ENCODE results near the gene CAPN10.

CAPN10 gene

DNA sequence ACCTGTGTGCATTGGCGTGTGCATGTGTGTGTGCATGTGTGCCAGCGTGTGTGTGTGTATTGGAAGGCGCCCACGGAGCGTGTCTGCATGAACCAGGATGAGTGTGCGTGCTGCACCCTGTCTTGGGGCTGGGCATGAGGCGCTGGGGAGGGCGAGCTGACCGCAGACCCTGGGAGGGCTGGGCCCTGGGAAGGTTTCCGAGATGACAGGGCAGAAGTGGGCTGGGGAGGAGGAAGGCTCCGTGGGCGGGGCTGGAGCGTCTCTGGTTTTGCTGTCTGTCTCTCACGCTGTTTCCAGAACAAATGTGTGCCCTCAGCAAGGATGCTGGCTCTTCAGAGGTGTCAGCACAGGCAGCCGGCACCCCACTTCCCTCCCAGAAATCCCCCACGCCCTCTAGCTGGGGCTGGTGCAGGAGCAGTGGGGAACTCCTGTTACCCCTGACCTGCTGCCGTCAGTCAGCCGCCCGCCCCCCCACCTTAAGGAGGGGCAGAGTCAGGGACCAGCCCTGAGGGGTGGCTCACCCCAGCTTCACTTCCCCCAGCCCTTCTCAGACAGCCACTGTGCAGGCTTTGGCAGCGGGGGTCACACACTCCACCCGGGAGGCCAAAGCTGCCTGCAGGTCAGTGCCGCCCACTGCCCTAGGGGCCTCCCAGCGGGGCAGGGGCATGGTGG, 38.6 kb downstream of the CAPN10 start, which contains the start of gene GPR35:
GPR35 (plus strand) TSS at position 531 of the 672 bp plus-strand sequence. CDS start 4,473 bp downstream, outside the sequence.
- DNase-seq (ENCODE audit: low spot score): peak; percentile 37

DNA sequence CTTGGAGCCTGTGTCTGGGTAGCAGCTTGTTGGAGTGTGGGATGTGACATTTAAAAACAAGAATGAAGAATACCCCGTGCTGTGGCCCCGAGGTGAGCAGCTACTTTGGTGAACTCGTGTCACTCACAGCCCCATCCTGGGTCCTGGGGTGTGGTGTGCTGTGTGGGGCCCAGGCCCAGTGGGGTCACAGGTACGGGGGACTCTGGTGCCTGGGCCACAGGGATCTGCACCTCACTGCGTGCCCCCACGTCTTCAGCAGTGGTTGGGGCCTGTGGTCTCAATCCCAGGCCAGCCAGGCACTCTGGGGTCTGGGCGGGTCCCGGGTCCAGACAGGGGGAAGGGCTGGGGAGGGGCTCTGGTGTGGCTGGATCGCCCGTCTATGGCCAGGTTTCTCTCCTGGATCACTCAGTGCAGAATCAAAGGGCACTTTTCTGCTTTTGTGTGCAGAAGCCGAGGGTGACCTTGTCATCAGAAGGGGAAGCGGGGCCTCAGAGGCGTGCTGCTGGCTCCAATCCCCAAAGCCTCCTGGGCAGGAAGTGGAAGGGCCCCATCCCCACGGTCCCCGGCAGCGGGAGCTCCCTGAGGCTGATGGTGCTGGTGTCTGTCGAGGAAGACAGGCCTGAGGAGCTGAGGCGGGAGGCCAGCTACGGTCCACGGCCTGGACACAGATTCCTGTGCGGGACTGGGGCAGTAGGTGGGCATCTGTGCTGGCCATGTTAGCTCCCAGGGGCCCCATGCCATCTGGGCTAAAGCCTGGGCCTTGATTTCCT, 40.2 kb downstream of the CAPN10 start:
- peak; percentile 40 for DNase-seq (ENCODE audit: low spot score)

DNA sequence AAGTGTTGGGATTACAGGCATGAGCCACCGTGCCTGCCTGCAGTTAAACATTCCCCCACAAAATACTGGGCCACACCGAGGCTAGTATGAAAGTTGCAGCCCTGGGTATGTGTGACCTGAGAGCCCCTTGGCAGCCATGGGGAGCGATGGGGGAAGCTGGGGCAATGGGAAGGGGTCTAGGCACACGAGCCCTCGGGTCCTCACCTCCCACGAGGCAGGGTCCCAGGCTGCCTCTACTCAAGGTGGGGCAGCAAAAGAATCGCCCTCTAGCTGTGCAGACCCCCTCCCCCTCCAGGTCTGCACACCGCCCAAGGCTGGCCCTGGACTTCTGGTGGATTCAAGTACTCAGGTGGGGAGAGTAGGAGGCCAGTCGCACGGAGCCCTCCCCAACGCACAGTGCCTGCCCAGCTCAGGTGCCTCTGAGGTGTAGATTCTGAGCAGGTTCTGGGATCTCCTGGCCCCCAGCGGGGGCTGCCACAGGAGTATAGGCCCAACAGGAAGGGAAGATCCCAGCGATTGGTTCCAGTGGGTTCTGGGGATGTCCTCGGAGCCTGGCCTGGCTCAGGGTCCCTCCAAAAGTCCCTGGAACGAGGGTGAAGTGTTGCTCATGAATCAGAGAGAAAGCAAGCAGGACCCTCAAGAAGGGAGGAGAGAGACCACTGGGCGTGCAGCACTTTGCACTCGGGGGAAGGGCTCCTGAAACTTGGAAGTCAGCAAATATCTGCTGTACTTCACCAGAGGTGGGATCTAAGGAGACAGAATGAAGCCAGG, 41.4 kb downstream of the CAPN10 start:
- no peak for DNase-seq (ENCODE audit: low spot score)

DNA sequence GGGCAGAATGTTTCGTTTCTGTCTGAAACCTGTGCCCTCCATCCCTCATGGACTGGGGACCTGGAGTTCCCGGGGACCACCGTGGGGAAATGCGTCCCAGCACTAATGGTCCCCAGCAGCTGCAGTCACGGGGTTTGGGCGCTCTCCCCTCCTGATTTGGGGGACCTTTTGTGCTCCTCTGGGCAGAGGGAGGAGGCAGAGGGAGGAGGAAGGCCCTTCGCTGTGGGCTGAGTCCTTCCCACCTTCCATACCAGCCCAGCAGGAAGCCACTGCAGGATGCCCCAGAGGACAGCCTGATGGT, 41.9 kb downstream of the CAPN10 start:
- no peak for DNase-seq (ENCODE audit: low spot score)

DNA sequence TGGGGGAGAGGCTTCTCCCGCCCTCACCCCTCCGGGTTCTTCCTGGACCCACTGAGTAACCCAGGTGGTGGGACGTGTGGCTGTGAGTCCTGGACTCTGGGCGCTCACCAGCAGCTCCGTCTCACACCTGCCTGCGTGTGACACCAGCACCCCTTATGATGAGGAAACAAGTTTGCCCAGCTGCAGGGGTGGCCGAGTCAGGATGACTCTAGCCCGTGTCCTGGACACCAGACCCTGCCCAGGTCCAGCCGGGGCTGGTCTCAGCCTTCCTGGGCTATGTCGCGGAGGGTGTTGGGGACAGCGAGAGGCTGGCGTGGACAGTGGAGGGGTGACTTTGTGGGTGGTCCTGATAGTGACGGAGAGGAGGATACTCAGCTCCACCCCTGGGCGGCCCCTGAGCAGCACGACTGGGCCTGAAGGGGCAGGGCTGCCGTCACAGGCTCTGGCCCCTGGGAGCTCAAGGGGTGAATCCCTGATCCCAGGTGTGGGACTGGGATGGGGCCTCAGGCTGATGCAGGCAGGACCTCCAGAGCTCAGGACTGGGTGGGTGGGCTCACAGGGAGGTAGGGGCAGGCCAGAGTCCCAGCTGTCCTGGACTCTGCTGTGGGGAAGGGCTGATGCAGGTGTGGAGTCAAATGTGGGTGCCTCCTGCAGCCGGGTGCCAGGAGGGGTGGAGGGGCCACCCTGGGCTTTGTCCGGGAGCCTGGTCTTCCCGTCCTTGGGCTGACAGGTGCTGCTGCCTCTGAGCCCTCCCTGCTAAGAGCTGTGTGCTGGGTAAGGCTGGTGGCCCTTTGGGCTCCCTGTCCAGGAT, 42.5 kb downstream of the CAPN10 start:
- no peak for DNase-seq (ENCODE audit: low spot score)

DNA sequence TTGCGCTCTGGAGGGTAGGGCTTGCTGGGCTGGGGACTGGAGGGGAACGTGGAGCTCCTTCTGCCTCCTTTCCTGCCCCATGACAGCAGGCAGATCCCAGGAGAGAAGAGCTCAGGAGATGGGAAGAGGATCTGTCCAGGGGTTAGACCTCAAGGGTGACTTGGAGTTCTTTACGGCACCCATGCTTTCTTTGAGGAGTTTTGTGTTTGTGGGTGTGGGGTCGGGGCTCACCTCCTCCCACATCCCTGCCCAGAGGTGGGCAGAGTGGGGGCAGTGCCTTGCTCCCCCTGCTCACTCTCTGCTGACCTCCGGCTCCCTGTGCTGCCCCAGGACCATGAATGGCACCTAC, 43.1 kb downstream of the CAPN10 start:
- no peak for DNase-seq (ENCODE audit: low spot score)

DNA sequence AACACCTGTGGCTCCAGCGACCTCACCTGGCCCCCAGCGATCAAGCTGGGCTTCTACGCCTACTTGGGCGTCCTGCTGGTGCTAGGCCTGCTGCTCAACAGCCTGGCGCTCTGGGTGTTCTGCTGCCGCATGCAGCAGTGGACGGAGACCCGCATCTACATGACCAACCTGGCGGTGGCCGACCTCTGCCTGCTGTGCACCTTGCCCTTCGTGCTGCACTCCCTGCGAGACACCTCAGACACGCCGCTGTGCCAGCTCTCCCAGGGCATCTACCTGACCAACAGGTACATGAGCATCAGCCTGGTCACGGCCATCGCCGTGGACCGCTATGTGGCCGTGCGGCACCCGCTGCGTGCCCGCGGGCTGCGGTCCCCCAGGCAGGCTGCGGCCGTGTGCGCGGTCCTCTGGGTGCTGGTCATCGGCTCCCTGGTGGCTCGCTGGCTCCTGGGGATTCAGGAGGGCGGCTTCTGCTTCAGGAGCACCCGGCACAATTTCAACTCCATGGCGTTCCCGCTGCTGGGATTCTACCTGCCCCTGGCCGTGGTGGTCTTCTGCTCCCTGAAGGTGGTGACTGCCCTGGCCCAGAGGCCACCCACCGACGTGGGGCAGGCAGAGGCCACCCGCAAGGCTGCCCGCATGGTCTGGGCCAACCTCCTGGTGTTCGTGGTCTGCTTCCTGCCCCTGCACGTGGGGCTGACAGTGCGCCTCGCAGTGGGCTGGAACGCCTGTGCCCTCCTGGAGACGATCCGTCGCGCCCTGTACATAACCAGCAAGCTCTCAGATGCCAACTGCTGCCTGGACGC, 43.6 kb downstream of the CAPN10 start:
- no peak for DNase-seq (ENCODE audit: low spot score)

DNA sequence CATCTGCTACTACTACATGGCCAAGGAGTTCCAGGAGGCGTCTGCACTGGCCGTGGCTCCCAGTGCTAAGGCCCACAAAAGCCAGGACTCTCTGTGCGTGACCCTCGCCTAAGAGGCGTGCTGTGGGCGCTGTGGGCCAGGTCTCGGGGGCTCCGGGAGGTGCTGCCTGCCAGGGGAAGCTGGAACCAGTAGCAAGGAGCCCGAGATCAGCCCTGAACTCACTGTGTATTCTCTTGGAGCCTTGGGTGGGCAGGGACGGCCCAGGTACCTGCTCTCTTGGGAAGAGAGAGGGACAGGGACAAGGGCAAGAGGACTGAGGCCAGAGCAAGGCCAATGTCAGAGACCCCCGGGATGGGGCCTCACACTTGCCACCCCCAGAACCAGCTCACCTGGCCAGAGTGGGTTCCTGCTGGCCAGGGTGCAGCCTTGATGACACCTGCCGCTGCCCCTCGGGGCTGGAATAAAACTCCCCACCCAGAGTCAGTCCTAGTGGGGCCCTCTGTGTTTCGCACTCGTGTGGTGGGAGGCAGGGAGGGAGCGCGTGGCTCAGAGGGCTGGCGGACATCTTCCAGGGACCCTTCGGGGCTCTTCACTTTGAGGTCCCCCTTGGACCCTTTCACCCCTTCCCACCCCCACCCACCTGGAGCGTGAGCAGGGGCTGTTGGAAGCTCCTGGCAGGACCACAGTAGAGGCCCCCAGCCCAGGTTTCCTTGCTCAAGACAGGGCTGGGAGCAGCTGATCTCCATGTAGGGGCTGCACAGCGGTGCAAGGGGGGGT, 44.4 kb downstream of the CAPN10 start:
- DNase-seq (ENCODE audit: low spot score): no peak

DNA sequence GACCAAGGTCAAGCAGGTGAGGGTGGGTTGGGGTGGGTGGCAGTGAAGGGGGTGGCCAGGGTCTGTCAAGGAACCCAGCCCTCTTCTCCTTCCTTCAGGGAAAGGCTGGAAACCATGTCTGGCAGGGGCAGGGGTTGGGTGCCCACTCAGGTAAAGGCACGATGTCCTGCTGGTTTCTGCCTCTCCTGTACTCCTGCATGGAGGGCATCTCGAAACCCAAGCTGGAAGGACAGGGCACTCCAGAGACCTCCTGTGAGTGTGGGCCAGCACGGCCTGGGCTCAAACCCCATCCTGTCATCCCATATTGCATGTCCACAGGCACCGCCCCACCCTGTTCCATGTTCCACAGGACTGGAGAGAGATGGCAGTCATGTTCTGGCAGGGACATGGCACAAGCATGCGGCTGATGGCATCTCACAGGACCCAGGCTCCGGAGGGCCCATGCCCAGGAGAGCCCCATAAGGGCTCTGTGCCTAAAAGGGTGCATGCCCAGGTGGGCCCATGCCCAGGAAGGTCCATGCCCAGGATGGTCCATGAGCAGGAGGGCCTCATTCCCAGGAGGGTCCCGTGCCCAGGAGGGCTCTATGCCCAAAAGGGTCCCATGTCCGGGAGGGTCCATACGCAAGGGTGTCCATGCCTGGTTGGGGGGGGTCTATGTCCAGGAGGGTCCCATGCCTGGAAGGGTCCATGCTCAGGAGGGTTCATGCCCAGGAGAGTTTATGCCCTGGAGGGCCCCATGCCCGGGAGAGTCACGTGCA, 45.2 kb downstream of the CAPN10 start:
- no peak for DNase-seq (ENCODE audit: low spot score)

DNA sequence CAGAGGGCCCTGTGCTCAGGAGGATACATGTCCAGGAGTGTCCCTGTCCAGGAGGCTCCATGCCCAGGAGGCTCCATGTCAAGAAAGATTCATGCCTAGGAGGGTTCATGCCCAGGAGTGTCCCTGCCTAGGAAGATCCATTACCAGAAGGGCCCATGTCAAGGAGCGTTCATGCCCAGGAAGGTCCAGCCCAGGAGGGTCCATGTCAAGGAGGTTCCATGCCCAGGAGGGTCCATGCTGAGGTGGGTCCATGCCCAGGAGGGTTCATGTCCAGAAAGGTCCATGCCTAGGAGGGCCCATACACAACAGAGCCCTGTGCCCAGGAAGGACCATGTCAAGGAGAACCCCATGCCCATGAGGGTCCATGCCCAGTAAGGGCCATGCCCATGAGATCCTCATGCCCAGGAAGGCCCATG, 45.8 kb downstream of the CAPN10 start:
- DNase-seq (ENCODE audit: low spot score): no peak

DNA sequence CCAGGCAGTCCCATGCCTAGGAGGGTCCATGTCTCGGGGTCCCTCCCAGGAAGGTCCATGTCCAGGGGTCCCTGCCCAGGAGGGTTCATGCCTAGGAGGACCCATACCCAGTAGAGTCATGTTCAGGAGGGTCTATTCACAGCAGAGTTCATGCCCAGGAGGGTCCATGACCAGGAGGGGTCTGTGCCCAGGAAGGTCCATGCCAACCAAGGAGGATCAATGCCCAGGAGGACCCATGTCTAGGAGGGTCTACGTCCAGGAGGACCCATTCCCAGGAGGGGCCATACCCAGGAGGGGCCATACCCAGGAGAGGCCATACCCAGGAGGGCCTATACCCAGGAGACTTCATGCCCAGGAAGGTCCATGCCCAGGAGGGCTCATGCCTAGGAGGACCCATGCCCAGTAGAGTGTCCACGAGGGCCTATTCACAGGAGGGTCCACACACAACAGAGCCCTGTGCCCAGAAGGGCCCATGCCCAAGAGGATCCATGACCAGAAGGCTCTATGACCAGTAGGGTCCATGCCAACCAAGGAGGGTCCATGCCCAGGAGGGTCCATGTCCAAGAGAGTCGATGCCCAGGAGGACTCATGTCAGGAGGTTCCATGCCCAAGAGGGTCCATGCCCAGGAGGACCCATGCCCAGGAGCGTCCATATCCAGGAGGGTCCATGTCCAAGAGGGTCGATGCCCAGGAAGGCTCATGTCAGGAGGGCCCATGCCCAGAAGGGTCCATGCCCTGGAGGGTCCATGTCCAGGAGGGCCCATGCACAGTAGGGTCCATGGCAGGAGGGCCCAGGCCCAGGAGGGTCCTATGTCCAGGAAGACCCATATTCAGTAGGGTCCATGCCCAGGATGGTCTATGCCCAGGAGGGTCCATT, 48.8 kb downstream of the CAPN10 start:
- no peak for DNase-seq (ENCODE audit: low spot score)

DNA sequence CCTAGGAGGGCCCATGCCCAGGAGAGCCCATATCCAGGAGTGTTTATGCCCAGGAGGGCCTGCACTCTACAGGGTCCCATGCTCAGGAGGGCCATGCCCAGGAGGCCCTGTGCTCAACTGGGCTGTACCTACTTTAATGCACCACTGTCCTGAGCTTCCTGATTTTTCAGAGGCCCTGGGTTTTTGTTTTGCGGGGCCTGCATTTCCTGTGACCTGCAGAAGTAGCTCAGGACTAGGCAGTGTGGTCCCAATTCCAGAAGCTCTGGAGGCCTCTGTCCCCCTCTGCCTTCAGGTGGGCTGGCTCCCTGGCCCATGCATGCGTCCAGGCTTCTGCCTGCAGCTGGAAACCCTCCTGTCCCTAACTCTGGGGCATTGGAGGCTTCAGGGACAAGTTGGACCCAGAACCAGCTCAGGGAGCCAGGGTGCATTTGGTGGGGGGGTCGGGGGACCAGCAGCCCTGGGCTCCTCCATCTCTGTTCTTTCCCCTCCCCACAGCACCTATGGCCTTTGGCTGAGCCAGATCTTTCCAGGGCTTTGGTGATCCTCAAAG, 49.5 kb downstream of the CAPN10 start:
- no peak for DNase-seq (ENCODE audit: low spot score)

DNA sequence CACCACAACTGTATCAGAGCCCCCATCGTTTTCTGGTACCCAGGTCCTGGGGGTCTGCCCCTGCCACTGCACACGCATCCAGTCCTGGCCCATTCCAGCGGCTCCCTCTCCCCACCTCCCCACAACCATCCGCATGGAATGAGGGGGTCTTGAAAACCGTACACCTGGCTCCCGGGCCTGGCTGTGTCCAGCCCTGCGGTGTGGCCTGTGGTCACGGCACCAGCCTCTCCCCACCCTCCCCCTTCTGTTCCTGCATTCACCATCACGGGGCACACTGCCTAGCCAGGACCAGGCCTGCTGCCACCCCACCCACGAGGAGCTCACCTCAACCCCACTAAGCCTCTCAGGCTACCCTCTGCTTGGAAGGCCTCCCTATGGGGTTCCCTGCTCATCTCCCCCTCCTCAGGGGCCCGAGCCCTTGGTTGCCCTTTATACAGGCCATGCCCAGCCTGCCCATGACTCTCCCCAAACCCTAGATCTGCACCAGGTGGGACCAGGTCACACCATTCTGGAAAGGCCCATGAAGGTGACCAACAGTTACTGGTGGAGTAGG, 50.1 kb downstream of the CAPN10 start:
- DNase-seq (ENCODE audit: low spot score): no peak

DNA sequence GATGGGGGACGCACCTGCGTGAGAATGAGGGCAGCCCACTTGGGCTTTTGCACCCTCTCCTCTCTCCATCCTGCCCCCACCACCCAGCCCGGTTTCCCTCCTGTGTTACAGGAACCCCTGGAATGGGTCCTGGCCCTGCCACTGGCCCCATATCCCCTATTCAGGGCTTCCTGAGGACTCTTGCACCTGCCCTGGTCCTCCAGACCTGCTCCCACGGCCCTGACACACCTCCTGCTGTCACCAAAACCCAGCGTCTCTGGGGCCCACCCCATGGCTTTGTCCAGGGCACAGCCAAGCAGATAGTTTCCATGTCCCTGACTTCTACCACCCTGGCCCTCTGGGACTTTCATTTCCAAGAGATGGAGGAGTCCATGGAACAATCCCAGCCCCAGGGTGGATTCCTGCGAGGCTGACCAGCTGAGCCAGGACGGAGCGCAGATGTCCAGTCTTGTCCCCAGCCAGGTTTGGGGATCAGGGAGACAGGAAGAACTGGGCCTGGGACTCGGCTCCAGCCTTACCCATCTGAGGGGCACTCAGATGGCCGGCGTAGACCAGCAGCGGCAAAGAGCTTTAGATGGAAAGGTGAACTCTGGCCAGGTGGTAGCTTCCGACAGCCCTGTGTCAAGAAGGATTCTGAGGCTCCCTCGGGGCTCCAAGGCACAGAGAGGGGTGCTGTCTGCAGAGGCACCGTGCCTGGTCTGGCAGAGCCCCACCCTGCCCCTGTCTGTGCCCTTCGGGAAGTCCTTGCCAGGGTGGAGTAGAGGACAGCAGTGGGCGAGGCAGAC, 50.8 kb downstream of the CAPN10 start:
- DNase-seq (ENCODE audit: low spot score): no peak

DNA sequence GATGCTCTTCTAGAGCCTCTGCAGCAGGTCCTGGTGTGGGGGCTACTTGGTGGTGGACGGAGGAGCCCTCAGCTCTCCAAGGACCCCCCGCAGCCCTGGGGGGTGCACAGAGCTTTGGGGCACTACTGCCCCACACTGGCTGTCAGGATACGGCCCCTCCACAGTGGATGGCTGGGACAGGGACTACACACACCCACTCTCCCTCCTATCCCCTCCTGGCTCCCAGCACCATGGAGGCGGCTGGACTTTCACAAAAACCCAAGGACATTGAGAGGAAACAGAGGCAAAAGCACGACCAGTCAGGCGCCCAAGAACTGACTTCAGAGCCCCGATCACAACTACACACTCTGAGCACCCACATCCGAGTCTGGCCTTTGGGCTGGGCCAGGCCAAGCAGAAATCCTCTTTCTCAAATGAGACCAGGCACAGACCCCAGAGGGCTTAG, 51.4 kb downstream of the CAPN10 start:
- no peak for DNase-seq (ENCODE audit: low spot score)

DNA sequence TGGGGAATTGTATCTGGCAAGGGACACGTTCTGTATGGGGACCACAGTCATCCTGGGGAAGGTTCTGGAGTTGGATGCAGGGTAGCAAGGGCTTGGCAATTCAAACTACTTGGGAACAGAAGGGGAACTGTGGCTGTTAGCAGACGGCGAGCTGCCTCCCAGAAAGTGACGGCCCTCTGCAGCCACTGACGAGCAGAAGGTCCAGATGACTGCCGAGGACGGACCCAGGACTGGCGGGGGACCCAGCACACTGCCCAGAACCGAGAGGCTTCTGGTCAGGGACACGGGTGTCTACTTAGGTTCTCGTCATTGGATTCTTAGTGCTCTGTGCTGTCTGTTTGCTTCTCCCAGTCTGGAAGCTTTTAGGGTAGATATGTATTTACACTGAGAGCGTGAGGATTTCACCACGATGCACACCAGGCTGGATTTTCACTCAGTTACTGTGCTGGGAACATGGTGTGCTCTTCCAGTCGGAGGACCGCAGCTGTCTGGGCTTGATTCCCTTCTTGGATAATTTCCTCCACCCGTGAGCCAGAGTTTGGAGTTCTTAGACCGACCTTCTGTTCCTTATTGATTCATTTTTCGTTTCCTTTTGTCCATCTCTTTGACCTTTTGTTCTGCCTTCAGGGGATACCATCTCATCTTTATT, 52.1 kb downstream of the CAPN10 start:
- no peak for DNase-seq (ENCODE audit: low spot score)

DNA sequence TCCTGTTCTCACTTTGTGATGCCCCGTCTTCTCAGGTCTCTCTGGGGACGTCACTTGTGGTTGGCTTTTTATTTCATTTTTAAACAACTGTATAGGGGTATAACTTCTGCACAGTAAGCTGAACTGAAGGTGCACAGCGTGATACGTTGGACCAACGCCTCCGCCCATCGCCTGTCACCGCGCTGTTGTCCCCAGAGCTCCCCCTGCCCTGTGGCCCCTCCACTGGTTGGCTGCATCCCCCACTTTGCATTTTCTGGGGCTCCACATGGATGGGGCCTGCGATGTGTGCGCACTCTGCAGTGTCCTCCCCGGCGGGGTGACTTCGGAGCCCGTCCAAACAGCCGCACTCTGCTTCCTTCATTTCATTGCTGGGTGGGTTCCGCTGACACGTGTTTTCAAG, 53.0 kb downstream of the CAPN10 start:
- no peak for DNase-seq (ENCODE audit: low spot score)

Data from germinal center (tissue), 1 donor.